ENCODE data around the gene SORCS2.
A peak's percentile ranks its signal among the peaks of the same experiment; 100 is the strongest.

SORCS2 gene

GRCh38 chr4:7487998-7488671, 295.8 kb downstream of the SORCS2 start (continued):
- TF ChIP-seq, protein P1, sequence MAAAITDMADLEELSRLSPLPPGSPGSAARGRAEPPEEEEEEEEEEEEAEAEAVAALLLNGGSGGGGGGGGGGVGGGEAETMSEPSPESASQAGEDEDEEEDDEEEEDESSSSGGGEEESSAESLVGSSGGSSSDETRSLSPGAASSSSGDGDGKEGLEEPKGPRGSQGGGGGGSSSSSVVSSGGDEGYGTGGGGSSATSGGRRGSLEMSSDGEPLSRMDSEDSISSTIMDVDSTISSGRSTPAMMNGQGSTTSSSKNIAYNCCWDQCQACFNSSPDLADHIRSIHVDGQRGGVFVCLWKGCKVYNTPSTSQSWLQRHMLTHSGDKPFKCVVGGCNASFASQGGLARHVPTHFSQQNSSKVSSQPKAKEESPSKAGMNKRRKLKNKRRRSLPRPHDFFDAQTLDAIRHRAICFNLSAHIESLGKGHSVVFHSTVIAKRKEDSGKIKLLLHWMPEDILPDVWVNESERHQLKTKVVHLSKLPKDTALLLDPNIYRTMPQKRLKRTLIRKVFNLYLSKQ (tag by site-specific recombination; IDR thresholded peaks at IDR 0.05; ENCODE audit: borderline replicate concordance), result no peak
- no peak for TF ChIP-seq ZNF362 (tag by site-specific recombination; IDR thresholded peaks at IDR 0.05)

GRCh38 chr4:7491915-7492314, 299.6 kb downstream of the SORCS2 start:
- no peak overlapping the region for H3K27ac ChIP-seq (ENCODE audit: extremely low read depth, low read depth, low read length)
- TF ChIP-seq ZNF266 (tag by site-specific recombination; IDR thresholded peaks at IDR 0.05; ENCODE audit: low read depth), result no peak
- no peak for TF ChIP-seq ZNF248 (tag by site-specific recombination; IDR thresholded peaks at IDR 0.05)
- no peak for TF ChIP-seq ZNF473 (tag by site-specific recombination; IDR thresholded peaks at IDR 0.05)
- TF ChIP-seq SALL2 (tag by site-specific recombination; IDR thresholded peaks at IDR 0.05; ENCODE audit: borderline replicate concordance), result no peak
- no peak for TF ChIP-seq ZNF658 (tag by site-specific recombination; IDR thresholded peaks at IDR 0.05)
- TF ChIP-seq ZNF114 (tag by site-specific recombination; IDR thresholded peaks at IDR 0.05), result no peak
- no peak for TF ChIP-seq HOXA7 (CRISPR knock-in tag; IDR thresholded peaks at IDR 0.05; ENCODE audit: borderline replicate concordance)
- no peak for TF ChIP-seq ZNF433 (tag by site-specific recombination; IDR thresholded peaks at IDR 0.05; ENCODE audit: low read depth)
- no peak for TF ChIP-seq ZNF792 (tag by site-specific recombination; IDR thresholded peaks at IDR 0.05)
- TF ChIP-seq MEIS1 (CRISPR knock-in tag; IDR thresholded peaks at IDR 0.05; ENCODE audit: borderline replicate concordance), result no peak
- TF ChIP-seq ZFP3 (tag by site-specific recombination; IDR thresholded peaks at IDR 0.05; ENCODE audit: low read depth), result no peak
- TF ChIP-seq TCF7L2 (IDR thresholded peaks at IDR 0.05; ENCODE audit: borderline replicate concordance, low read depth, low read length), result no peak
- TF ChIP-seq ZNF132 (tag by site-specific recombination; IDR thresholded peaks at IDR 0.05; ENCODE audit: borderline replicate concordance), result no peak
- no peak for TF ChIP-seq PRDM1 (tag by site-specific recombination; IDR thresholded peaks at IDR 0.05)
- no peak for TF ChIP-seq ZNF335 (tag by site-specific recombination; conservative IDR thresholded peaks at IDR 0.05)
- no peak for TF ChIP-seq BCL11B (tag by site-specific recombination; IDR thresholded peaks at IDR 0.05; ENCODE audit: low read depth)
- TF ChIP-seq KLF1 (tag by site-specific recombination; IDR thresholded peaks at IDR 0.05), result no peak
- TF ChIP-seq ZNF626 (tag by site-specific recombination; IDR thresholded peaks at IDR 0.05), result no peak
- no peak overlapping the region for H3K4me3 ChIP-seq (ENCODE audit: low read depth, low read length)
- ChIA-PET POLR2A (no interaction called here), CTCF (interaction anchor here (0.6 kb wide), 1 partner anchor 139 kb away, joined by 4 read pairs; no protein-coding TSS in a partner anchor)
- no peaks in the 10 kb centered on the region for H3K9me3 ChIP-seq (ENCODE audit: control insufficient read depth, insufficient read depth, low read depth, low read length)
- no peaks in the 10 kb centered on the region for H3K4me1 ChIP-seq (ENCODE audit: control insufficient read depth, insufficient read depth, low read length)
- H3K36me3 ChIP-seq (ENCODE audit: control insufficient read depth in 2 of 2, insufficient read depth in 1 of 2, low read length in 2 of 2), result no peaks in the 10 kb centered on the region

DNA sequence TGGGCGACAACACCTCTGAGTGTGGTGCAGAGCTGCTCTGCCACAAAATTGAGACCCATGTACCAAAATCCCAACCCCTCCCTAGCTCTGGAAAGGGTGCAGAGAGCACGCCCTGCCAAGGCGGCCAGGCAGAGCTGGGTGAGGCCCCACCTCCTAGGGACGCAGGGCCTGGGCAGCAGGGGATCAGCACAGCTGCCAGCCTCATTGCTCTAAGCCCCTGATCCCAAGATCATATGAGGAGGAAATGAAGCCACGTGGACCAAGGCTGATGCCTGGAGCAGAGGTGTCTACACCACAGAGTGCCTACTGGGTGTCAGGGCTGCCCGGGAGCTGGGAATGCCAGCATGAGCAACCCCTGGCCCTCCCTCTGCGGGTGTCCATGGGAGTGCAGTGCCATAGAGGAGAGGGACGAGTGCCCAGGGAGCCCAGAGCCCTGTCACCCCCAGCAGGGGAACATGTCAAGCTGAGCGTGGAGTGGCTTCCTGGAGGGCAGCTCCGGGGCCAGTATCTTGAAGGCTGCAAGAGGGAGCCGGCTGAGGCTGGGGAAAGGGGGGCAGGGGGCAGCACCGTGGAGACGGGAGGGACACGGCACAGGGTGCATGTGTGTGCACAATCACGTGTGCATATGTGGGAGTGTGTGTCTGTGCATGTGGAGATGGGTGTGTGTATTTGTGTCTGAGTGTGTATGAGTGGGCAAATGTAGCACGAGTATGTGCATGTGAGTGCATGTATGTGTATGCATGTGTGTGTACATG, 306.3 kb downstream of the SORCS2 start:
- no peak overlapping the region for H3K27ac ChIP-seq (ENCODE audit: extremely low read depth, low read depth, low read length)
- H3K4me1 ChIP-seq (ENCODE audit: control insufficient read depth, insufficient read depth, low read length), result no peaks in the 10 kb centered on the region
- H3K36me3 ChIP-seq (ENCODE audit: control insufficient read depth in 2 of 2, insufficient read depth in 1 of 2, low read length in 2 of 2), result no peaks in the 10 kb centered on the region
- no peak overlapping the region for H3K4me3 ChIP-seq (ENCODE audit: low read depth, low read length)
- H3K9me3 ChIP-seq (ENCODE audit: control insufficient read depth, insufficient read depth, low read depth, low read length), result no peaks in the 10 kb centered on the region
- TF ChIP-seq SALL2 (tag by site-specific recombination; IDR thresholded peaks at IDR 0.05; ENCODE audit: borderline replicate concordance) (no peak), ZFHX2 (tag by site-specific recombination; conservative IDR thresholded peaks at IDR 0.05) (no peak), ZIC2 (tag by site-specific recombination; IDR thresholded peaks at IDR 0.05) (peak; percentile 94)
- POLR2A ChIA-PET, result no interaction called here
- CTCF ChIA-PET, result no interaction called here

Data from HEK293 (cell line).